Measurements from ENCODE around the gene ASPG.

Gene ASPG

DNA sequence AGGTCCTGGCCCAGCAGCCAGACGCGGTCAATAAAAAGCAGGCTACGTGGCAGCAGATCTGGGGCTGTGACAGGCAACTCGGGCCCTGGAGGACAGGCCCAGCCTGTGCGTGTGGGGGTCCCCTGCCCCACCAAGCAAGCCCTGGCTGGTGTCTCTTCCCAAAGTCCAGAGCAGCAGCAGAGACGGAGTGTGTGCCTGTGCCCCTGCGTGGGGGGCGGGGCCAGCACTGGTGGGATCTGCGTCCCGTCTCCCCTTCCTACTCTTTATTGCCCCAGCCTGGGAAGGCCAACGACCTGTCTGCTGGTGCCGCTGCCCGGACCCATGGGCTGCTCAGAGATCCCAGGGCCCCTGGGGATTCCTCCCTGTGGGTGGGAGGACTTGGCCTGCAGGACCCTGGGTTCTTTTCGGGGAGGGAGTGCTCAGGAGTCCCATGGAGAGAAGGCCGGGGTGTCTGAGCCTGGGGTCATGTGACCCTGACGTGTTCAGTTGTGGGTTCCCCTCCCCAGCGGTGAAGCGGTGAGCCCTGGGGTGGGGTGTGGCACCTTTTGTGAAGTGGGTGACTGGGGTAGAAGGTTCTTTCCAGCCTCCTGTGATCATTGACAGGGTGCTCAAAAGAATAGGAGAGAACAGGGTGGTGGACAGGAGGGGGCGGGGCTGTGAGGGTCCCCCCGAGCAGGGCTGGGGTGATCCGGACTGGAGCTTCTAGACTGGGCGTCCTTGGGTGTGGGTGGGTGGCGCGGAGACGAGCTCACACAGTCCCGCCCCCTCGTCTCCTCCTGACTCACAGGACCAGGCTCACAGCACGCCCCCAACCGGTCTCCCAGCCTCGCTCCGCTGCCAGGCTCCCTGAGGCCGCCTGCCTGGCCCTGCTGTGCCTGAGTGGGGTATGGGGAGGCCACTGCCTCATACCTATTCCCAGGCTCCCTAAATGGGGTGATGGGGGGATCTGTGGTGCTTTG, 22.4 kb downstream of the ASPG start:
- H3K4me3 ChIP-seq (ENCODE audit: low read length), result no peak overlapping the region
- TF ChIP-seq, protein P1, sequence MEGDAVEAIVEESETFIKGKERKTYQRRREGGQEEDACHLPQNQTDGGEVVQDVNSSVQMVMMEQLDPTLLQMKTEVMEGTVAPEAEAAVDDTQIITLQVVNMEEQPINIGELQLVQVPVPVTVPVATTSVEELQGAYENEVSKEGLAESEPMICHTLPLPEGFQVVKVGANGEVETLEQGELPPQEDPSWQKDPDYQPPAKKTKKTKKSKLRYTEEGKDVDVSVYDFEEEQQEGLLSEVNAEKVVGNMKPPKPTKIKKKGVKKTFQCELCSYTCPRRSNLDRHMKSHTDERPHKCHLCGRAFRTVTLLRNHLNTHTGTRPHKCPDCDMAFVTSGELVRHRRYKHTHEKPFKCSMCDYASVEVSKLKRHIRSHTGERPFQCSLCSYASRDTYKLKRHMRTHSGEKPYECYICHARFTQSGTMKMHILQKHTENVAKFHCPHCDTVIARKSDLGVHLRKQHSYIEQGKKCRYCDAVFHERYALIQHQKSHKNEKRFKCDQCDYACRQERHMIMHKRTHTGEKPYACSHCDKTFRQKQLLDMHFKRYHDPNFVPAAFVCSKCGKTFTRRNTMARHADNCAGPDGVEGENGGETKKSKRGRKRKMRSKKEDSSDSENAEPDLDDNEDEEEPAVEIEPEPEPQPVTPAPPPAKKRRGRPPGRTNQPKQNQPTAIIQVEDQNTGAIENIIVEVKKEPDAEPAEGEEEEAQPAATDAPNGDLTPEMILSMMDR (conservative IDR thresholded peaks at IDR 0.05; ENCODE audit: low read length), result no peak
- no peak for DNase-seq (ENCODE audit: low read depth)

DNA sequence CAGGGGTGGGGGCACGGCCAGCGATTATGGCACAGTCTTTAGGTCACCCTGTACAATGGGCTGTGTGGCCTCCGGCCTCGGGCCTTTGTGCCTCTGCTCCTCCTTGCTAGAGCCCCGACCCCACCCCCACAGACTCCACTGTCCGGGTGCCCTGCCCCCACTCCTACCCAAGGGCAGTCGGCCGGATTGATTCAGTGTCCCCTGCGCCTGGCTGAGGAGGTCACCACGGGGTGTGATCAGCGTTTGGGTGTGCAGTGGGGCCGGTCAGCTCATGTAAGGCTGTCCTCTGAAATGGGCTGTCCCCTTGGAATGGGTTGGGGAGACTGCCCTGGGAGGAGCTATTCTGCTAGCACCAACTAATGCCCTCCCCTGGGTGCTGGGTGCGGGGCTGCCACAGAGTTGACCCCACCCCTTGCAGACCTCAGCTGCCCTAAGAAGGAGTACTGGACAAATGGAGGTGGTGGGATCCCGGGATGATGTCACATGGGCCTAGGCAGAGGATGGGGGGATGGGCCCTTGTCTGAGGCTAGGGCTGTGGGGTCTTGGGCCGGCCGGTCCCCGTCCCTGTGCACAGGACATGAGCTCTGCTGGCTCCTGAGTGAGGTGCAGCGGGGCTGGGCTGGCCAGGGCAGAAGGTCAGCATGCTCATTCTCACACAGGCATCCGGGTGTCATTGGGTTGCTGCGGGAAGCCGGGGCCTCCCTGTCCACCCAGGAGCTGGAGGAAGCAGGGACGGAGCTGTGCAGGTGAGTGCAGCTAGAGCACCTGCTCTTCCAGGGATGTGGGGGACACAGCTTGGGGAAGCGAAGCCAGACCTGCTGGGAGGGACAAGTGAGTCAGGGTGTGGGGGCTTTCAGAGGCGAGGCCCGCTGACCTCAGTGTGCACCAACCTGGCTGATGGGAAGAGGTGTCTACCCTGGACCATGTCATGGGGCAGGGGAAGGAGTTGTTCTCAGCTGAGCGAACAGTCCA, 23.4 kb downstream of the ASPG start:
- no peak overlapping the region for H3K4me3 ChIP-seq (ENCODE audit: low read length)
- TF ChIP-seq, protein P1 (conservative IDR thresholded peaks at IDR 0.05; ENCODE audit: low read length), result no peak
- no peak for DNase-seq (ENCODE audit: low read depth)

DNA sequence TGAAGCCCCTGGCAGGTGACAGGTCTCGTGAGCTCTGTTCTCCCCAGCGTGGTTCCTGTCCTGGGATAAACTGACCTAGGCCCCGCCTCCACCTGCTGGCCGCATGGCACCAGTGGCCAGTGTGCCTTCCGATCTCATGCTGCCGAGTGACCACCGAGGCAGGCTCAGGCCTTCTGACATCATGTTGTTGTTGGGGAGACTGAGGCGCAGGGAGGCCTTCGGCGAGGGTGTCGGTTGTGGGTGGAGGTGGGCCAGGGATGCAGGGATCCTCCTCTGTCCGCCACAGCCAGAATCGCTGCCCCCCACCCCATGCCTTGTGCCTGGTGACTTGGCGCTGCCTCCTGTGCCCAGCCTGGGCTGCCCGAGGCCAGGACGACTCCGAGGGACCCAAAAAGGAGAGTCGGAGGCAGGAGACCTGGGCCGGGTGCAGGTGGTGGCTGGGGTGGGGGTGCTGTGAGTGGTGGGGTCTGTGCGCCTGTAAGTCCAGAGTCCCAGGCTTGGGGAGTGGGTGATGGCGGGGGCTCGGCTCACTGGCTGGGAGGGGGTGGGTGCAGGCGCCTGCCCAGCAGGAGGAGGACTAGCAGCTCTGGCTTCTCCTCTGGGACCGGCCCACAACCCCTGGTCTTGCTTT, 24.3 kb downstream of the ASPG start:
- no peak overlapping the region for H3K4me3 ChIP-seq (ENCODE audit: low read length)
- no peak for DNase-seq (ENCODE audit: low read depth)
- TF ChIP-seq, protein P1 (conservative IDR thresholded peaks at IDR 0.05; ENCODE audit: low read length), result no peak

DNA sequence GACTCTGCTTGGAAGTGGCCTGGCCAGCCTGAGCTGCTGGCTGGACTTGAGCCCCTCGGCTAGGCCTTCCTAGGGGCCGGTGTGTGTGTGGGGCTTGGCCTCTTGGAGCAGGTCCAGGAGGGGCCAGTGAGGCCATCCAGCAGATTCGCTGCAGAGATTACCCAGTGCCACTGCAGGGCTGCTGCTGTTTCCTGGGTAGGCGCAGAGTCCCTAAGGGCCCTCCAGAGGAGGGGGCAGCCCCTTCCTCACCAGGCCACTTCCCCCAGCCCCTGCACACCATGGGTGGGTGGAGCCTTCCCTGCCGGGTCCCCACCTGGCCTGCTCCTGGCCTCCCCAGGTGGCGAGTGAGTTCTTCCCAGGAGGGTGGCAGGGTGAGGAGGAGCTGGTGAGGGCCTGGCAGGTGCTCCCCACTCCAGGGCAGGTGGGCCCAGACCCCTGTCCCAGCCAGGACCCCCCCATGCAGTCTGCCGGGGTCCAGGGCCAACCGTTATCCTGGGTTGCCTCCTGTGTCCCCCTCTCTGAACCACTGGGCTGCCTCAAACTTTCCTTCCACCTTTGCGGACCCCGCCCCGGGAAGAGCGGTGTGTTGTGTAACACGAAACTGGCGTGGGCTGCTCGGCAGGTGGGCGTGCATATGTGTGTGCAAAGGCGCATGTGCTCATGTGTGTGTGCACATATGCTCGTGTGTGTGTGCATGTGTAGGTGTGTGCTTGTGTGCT, 25.1 kb downstream of the ASPG start:
- DNase-seq (ENCODE audit: low read depth), result no peak
- H3K4me3 ChIP-seq (ENCODE audit: low read length), result no peak overlapping the region
- TF ChIP-seq, protein P1 (conservative IDR thresholded peaks at IDR 0.05; ENCODE audit: low read length), result no peak

DNA sequence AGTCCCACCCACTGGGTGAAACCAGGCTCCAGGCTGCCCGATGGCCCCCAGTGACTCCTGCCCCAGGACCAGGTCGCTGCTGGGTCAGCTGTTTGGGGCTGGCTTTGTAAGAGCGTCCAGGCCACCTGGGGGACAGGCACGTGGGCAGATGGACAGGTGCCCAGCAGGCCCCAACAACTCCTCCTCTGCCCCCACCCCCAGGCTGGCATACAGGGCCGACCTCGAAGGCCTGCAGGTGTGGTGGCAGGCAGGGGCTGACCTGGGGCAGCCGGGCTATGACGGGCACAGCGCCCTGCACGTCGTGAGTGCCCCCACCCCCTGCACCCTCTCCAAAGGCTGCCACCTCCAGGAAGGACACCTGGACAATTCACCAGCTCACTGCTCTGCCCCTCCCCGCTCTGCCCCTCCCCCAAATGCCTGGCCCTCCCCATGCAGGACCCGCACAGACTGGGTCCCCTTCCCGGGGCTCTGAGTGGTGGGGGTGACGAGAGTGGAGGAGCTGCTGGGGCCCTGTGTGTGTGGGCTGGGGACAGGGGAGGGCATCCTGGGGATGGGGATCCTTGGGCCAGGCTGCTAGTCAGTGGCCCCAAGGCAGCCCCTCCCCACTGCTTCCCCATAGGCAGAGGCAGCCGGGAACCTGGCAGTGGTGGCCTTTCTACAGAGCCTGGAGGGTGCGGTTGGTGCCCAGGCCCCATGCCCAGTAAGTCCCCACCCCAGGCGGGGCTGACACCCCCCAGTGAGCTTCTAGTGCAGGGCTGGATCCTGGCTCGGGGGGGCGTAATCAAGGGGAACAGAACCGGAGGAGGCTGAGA, 26.0 kb downstream of the ASPG start:
- H3K4me3 ChIP-seq (ENCODE audit: low read length), result no peak overlapping the region
- TF ChIP-seq, protein P1 (conservative IDR thresholded peaks at IDR 0.05; ENCODE audit: low read length), result no peak
- no peak for DNase-seq (ENCODE audit: low read depth)

DNA sequence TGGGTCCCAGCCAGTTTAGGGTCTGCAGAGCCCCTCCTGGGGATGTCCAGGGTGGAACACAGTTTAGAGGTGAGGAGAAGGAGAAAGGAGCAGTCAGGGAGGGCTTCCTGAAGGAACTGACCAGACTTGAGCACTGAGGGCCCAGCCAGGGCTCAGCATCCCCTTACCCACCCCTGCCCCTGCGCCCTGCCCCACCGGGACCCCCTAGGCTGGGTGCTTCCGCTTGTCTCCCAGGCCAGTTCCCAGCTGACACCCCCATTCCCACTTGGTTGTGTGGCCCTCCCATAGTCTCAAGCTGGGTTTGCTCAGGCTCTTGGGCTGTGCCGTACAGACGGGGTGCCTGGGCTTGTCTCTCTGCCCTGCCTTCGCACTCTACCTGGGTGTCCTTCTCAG, 26.6 kb downstream of the ASPG start:
- no peak overlapping the region for H3K4me3 ChIP-seq (ENCODE audit: low read length)
- DNase-seq (ENCODE audit: low read depth), result no peak
- TF ChIP-seq, protein P1 (conservative IDR thresholded peaks at IDR 0.05; ENCODE audit: low read length), result no peak

Measured in AG10803 (cell line).